NCI-H510A (cell line): ENCODE data around the gene GLRA1.
A peak's percentile ranks its signal among the peaks of the same experiment; 100 is the strongest.

Source experiments
- DNase-seq: peaks from one replicate; lab custom pipeline; 2025; lab: John Stamatoyannopoulos, UW

GLRA1 gene

GRCh38 chr5:151924564-151925301 is at the start of gene GLRA1:
Gene GLRA1, minus strand, starts transcription at chr5:151924851. Its CDS starts 302 bp downstream, at chr5:151924549.
- no peak for DNase-seq

GRCh38 chr5:151970885-151971284 is 46.2 kb upstream of the GLRA1 start:
- DNase-seq = no peak

GRCh38 chr5:151967865-151968264 is 43.2 kb upstream of the GLRA1 start:
- no peak for DNase-seq

GRCh38 chr5:151966046-151966445 is 41.4 kb upstream of the GLRA1 start:
- DNase-seq = no peak

GRCh38 chr5:151964471-151964870 is 39.8 kb upstream of the GLRA1 start:
- no peak for DNase-seq

- no peak for DNase-seq
Measured at GRCh38 chr5:151961557-151961956, 36.9 kb upstream of the GLRA1 start.

- no peak for DNase-seq
Measured at GRCh38 chr5:151958111-151958510, 33.5 kb upstream of the GLRA1 start.

GRCh38 chr5:151956725-151957124 is 32.1 kb upstream of the GLRA1 start:
- DNase-seq = no peak

GRCh38 chr5:151954255-151954654 is 29.6 kb upstream of the GLRA1 start:
- DNase-seq = no peak

GRCh38 chr5:151953833-151954232 is 29.2 kb upstream of the GLRA1 start:
- no peak for DNase-seq

- DNase-seq = no peak
Measured at GRCh38 chr5:151952238-151952637, 27.6 kb upstream of the GLRA1 start.

- DNase-seq = no peak
Measured at GRCh38 chr5:151950706-151951105, 26.1 kb upstream of the GLRA1 start.

GRCh38 chr5:151949701-151950308 is 25.2 kb upstream of the GLRA1 start:
- no peak for DNase-seq

- no peak for DNase-seq
Measured at GRCh38 chr5:151949113-151949512, 24.5 kb upstream of the GLRA1 start.

GRCh38 chr5:151947931-151948608 is 23.4 kb upstream of the GLRA1 start:
- DNase-seq = no peak

GRCh38 chr5:151937851-151938250 is 13.2 kb upstream of the GLRA1 start:
- DNase-seq = no peak

GRCh38 chr5:151935135-151935695 is 10.6 kb upstream of the GLRA1 start:
- DNase-seq = no peak

GRCh38 chr5:151931260-151931659 is 6.6 kb upstream of the GLRA1 start:
- DNase-seq = no peak

GRCh38 chr5:151926188-151926587 is 1.5 kb upstream of the GLRA1 start:
- no peak for DNase-seq

- DNase-seq = no peak
Measured at GRCh38 chr5:151925340-151925739, 689 bp upstream of the GLRA1 start.

GRCh38 chr5:151923866-151924476 is 680 bp downstream of the GLRA1 start:
- DNase-seq = peak; percentile 4

- no peak for DNase-seq
Measured at GRCh38 chr5:151921916-151922315, 2.7 kb downstream of the GLRA1 start.
